Fibroblast of pulmonary artery (primary cell): ENCODE measurements around the gene ZNRD2.

Source experiments
- DNase-seq: peaks from one replicate; pipeline ENCODE4 v3.0.0-alpha.2; 2010; ENCODE audit warnings: low read depth
- H3K4me3 ChIP-seq: replicated peaks from 2 replicates; pipeline ENCODE4 v1.5.1; 2011; ENCODE audit warnings: low read depth, mild to moderate bottlenecking, control low read depth, low read length, moderate library complexity
- TF ChIP-seq, protein P1 (sequence below): IDR thresholded peaks from 2 replicates; pipeline ENCODE4 v1.5.1; 2011; ENCODE audit warnings: mild to moderate bottlenecking, control low read depth, low read length, inconsistent platforms; ENCODE audit errors: missing control alignments

The ZNRD2 gene

DNA sequence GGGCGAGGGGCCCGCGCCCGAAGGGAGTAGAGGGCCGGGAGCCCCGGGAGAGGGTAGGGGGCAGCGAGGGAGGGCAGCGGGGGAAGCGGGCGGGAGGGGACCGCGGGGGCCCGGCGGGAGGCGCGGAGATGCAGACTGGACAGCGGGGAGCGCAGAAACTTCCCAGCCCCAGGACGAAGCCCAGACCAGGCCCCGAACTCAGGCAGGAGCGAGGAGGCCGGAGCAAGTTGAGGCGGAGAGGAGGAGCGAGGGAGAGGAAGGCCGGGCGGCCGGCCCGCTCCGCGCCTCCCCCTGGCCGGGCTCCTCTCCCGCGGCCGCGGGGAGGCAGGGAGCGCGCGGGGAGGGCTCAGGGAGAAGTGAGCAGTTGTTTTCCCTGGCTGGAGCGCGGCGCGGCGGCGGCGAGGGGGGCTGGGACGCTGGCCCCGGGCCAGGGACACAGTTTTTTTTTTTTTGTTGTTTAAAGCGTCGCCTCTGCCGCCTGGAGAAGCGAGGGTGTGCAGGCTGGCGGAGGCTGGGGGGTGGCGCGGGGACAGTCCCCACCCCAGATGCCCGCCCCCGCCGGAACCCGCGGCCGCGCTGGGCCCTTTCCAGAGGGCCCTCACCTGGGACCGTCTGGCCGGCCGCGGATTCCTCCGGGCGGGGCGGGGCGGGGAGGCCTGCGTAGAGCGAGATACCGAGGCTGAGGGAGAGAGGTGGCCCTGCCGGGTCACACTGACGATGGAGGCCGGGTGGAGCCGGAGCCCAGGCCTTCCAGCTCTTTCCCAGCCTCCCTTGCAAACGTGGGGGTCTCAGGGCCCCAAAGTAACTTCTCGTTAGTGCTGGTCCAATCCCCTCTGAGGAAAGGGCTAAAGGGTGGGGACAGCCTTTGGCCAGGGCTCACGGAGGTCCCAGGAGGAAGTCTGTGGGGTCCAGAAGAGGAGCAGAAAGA lies 12.0 kb upstream of the ZNRD2 start, which contains the start of gene LTBP3:
Gene LTBP3, minus strand, starts transcription at position 358 of the 928 bp plus-strand sequence. CDS start 400 bp downstream, outside the sequence.
- TF ChIP-seq, protein P1, sequence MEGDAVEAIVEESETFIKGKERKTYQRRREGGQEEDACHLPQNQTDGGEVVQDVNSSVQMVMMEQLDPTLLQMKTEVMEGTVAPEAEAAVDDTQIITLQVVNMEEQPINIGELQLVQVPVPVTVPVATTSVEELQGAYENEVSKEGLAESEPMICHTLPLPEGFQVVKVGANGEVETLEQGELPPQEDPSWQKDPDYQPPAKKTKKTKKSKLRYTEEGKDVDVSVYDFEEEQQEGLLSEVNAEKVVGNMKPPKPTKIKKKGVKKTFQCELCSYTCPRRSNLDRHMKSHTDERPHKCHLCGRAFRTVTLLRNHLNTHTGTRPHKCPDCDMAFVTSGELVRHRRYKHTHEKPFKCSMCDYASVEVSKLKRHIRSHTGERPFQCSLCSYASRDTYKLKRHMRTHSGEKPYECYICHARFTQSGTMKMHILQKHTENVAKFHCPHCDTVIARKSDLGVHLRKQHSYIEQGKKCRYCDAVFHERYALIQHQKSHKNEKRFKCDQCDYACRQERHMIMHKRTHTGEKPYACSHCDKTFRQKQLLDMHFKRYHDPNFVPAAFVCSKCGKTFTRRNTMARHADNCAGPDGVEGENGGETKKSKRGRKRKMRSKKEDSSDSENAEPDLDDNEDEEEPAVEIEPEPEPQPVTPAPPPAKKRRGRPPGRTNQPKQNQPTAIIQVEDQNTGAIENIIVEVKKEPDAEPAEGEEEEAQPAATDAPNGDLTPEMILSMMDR: no peak
- H3K4me3 ChIP-seq: peak within 1 kb of the TSS; percentile 60
- peak; percentile 82 for DNase-seq

DNA sequence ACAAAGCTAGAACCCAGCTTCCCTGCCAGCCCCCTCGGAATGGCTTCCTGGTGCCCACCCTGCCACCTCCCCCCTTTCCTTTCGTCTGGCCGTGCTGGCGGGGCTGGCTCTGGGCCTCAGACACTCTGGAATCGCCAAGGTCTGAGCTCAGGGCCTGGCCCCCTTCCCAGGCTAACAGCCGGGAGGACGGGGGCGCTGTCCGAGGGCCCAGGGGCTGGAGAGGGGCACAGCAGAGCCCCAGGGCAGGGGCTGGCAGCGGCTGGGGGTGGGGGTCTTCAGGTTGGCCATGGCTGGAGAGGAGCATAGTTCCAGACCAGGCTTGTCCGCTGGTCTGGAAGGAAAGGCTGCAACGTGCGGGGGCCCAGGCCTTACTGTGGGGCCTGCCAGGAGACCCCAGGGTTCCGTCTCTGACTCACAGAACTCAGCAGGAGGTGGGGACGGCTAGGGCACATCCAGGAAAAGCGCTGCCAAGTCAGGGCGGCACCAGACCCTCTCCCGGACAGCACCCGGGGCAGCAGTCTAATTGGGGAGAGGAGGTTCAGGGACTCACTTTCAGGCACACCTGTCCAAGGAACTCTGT lies 11.3 kb upstream of the ZNRD2 start:
- DNase-seq: peak; percentile 36
- TF ChIP-seq, protein P1: no peak
- peak overlapping the region; percentile 17 for H3K4me3 ChIP-seq

DNA sequence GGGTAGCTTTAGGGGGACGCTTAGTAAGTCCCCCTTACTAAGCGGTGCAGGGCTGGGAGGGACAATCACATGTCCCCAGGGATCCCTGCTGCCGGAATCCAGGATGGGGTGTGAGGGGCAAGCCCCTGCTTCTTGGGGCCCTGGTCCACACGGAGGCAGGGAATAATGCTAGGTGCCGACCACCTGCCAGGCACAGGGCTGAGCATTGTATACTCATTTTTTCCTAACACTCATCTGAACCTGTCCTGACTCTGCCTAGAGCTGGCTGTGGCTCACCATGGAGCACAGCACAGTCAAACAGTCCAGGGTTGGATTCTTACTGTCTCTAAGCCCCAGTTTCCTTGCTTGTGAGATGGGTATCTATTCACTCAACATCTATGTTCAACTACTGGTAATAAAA lies 10.7 kb upstream of the ZNRD2 start:
- DNase-seq: no peak
- TF ChIP-seq, protein P1: no peak
- H3K4me3 ChIP-seq: no peak overlapping the region

DNA sequence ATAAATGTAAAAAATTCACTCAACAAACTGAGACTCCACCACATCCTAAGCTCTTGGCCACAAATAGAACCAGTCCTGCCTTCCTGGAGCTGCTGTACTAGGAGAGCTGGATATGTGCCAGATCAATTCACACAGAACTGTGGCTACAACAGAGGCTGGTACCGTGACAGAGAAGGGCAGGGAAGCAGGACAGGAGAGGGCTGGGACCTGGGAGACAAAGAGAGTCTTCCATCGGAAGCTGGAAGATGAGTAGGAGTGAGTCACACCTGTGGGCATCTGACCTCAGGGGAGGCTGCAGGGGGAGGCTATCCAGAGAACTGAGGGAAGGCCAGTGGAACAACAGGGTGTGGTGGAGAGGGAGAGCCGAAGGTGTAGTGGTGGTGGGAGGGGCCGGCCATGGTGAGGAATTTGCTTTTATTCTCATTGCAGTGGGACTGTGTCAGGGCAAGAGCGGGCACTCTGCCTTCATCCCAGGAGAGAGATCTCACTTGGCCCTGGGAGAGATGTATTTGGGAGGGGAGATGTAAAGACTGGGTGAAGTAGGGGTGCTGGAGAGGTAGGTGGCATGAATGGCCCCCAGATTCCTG lies 10.2 kb upstream of the ZNRD2 start:
- no peak overlapping the region for H3K4me3 ChIP-seq
- TF ChIP-seq, protein P1: no peak
- DNase-seq: peak; percentile 62

DNA sequence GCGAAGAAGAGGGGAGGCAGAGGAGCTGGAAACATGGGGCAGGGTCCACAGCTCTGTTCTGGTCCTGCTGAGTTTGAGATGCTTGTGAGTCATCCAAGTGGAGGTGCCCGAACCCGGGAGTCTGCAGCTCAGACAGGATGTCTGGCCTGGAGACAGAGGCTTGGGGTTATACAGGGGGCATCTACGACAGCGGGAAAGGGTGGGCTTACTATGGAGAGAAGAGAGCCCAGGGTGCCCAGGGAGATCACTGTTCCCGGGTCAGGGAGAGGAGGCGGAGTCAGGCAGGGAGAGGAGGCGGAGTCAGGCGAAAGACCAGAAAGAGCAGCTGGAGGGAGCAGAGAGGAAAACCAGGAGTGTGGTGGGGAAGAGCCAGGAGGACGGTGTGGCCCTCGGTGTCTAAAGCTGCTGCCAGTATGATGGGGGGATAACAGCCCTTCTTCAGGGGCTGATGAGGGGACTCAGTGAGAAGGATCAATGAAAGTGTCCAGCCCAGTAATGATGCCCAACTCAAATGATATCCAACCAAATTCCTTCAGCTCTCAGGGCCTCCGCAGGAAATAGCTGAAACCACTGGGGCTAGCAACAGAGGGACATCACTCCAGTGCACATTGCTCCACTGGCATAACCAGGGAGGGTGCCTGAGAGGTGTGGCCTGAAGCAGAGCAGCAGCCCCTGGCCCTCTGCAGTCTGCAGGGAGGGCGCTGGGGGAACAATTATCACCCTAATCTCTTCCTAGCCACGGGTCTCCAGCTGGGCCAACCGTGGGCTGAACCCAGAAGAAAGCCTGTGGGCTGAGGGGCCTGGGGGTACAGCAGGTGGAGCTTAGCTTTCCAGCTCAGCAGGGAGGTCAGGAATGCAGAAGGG lies 9.5 kb upstream of the ZNRD2 start:
- no peak overlapping the region for H3K4me3 ChIP-seq
- TF ChIP-seq, protein P1: no peak
- DNase-seq: peak; percentile 61

DNA sequence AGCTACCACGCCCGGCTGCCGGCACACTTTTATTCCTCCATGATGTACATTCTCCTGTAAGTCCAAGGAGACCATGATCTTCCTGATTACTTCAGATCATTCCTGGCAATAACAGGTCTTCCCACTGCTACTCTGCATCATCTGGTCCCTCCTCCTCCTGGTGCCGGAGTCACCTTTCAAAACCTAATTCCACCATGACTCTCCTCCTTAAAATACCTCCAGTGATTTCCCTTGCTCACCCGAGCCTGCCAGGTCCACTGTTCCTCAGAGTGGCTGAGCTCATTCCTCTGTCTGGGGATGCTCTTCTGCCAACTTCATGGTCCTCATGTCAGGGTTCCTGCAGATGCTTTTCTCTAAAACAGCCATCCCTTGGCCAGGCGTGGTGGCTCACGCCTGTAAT lies 8.3 kb upstream of the ZNRD2 start:
- TF ChIP-seq, protein P1: no peak
- DNase-seq: no peak
- H3K4me3 ChIP-seq: no peak overlapping the region
